Measurements from ENCODE around the gene EID2.

GRCh38 chr19:39499932-39500331 lies 40.0 kb downstream of the EID2 start:
- TF ChIP-seq POLR2A (IDR thresholded peaks at IDR 0.05): no peak
- no peak for TF ChIP-seq CTCF (IDR thresholded peaks at IDR 0.05)
- TF ChIP-seq EP300 (IDR thresholded peaks at IDR 0.05): no peak

All from tibial nerve (tissue), 4 donors.